GM19438 (cell line): ENCODE data around the gene SPIRE2.
"Not testable (repeated sequence)": the region's sequence is repeated elsewhere in the genome, so short reads cannot be mapped to it uniquely, and the experiment has no call there.

Experiments
- ATAC-seq: cut with Tn5 transposase; IDR thresholded peaks from one replicate; pipeline ENCODE4 v1.9.1; 2021; ENCODE audit warnings: low read depth; ENCODE audit not compliant: unreplicated experiment

Gene SPIRE2, protein sequence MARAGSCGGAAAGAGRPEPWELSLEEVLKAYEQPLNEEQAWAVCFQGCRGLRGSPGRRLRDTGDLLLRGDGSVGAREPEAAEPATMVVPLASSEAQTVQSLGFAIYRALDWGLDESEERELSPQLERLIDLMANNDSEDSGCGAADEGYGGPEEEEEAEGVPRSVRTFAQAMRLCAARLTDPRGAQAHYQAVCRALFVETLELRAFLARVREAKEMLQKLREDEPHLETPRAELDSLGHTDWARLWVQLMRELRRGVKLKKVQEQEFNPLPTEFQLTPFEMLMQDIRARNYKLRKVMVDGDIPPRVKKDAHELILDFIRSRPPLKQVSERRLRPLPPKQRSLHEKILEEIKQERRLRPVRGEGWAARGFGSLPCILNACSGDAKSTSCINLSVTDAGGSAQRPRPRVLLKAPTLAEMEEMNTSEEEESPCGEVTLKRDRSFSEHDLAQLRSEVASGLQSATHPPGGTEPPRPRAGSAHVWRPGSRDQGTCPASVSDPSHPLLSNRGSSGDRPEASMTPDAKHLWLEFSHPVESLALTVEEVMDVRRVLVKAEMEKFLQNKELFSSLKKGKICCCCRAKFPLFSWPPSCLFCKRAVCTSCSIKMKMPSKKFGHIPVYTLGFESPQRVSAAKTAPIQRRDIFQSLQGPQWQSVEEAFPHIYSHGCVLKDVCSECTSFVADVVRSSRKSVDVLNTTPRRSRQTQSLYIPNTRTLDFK

DNA sequence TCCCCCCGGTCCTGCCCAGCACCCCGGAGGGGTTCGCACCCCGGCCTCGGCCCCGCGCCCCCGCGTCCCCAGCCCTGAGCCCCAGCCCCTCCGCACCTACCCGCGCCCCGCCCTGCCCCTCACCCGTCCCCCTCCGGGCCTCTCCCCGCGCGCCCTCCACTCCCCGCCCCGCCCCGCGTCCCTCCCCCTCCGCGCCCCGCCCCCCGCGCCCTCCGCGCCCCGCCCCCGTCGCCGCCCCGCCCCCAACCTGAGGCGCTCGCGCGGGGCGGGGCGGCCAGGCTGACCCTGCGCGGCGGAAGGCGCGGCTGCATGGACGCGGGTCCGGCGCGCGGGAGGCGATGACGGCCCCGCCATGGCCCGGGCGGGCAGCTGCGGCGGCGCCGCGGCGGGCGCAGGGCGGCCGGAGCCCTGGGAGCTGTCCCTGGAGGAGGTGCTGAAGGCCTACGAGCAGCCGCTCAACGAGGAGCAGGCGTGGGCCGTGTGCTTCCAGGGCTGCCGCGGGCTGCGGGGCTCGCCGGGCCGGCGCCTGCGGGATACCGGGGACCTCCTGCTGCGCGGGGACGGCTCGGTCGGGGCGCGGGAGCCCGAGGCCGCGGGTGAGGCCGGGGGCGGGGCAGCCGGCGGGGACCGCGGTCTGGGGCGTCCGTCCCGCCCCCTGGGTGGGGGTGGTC is at the start of gene SPIRE2:
TSS of gene SPIRE2 (plus strand) at position 277 of the 671 bp plus-strand sequence. CDS start at position 353, 76 bp downstream.
- ATAC-seq = no peak

DNA sequence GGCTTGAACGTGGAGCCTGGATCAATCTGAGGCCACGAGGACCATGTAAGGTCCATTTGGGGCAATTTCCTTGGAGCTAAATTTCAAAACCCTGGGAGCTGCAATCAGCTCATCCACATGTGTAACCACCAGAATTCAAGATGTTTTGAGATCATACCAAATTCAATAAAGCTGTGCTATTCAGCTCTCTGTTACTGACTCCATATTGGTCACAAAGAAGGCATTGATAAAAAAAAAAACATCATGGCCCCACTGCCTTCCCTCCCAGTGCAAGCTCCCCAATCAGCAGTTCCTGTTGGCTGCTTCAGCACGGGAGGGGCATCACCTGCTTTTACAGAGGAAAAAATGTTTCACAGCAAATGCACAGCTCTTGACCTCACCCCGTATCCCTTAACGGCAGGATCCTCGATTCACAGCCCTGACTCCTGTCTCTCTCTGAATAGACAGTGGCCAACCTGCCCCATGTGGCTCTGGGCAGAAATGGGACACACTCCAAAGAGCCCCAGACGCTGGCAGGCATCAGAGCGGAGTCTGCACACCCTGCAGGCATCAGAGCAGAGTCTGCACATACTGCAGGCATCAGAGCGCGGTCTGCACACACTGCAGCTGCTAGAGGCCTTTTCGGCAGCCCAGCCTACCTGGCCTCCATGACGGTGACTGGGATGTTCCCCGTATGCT is 48.9 kb upstream of the SPIRE2 start:
- ATAC-seq = no peak

DNA sequence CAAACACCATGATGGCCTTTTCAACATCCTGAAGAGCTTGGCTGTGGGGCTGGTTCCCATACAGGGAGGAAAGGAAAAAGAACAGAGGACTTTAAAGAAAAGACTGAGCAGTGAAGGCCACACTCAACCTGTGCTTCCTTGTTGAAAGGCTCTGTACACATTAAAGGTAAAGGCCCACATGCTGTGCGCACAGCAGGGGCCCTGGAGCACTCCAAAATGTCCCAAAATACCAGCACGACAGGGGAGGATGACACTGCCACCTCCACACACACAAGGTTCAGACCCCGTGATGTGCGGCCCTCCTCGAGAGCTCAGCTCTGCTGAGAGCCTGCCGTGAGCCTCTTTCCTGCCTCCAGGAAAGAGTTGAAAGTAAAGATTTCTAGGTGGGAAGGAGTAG is 48.4 kb upstream of the SPIRE2 start:
- no peak for ATAC-seq

DNA sequence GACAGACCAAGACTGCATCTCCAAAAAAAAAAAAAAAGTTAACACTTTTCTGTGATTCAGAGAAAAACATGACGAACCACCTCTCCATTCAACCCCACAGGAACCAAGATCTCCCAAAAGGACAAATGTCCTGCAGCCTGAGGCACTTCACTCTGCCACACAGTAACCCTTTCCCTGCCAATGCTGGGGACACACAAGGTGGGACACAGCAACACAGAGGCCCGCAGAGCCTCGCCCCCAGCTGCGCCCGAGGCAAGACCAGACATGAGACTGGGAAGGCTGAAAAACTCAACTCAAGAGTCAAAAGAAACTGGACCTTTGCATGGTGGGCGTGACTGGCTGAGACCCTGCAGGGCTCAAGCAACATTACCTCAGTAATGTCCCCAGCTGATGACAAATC is 45.8 kb upstream of the SPIRE2 start:
- no peak for ATAC-seq

DNA sequence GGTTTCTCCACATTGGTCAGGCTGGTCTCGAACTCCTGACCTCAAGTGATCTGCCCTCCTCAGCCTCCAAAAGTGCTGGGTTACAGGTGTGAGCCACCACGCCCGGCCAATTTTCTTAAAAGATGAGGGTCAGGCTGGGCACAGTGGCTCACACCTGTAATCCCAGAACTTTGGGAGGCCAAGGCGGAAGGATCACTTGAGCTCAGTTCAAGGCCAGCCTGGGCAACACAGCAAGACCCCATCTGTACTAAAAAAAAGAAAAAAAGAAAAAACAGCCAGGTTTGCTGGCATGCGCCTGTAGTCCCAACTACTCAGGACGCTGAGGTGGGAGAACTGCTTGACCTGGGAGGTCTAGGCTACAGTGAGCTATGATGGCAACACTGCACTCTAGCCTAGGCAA is 44.3 kb upstream of the SPIRE2 start:
- not testable (repeated sequence) for ATAC-seq

DNA sequence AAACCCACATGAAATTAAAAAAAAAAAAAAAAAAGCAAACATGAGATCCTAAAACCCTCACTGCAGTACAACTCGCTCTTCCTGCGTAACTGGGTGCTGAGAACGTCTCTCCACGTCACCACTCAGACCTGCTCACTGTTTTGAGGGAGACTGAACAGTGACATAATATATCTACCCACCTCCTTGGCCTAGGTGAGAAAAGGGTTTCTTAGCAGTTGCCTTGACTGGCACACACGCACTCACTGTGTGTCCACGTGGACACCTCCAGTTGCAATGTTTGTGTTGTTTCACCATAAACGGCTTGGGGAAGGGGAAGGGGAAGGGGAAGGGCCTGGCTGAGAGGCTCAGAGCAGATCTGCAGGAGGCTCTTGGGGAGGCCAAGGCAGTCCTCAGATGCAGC is 43.9 kb upstream of the SPIRE2 start:
- no peak for ATAC-seq

DNA sequence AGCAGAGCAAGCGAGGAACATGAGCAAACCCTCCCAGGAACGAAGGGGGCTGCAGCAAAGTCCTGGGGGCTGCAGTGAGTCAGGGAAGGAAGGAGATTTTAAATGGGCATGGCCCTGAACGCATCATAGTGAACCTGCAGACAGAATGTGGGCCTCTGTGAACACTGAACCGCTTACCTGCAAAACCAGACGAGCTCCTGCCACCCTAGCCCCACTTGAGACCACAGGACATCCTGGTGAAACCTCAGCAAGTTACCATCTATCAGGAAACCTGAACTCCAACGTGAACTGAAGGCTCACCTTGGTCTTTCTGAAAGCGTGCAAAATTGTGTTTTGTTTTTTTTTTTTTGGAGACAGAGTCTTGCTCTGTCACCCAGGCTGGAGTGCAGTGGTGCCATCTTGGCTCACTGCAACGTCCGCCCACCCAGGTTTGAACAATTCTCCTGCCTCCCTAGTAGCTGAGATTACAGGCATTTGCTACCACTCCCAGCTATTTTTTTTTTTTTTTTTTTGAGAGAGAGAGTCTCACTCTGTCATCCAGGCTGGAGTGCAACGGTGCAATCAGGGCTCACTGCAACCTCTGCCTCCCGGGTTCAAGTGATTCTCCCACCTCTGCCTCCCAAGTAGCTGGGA is 42.6 kb upstream of the SPIRE2 start:
- no peak for ATAC-seq

DNA sequence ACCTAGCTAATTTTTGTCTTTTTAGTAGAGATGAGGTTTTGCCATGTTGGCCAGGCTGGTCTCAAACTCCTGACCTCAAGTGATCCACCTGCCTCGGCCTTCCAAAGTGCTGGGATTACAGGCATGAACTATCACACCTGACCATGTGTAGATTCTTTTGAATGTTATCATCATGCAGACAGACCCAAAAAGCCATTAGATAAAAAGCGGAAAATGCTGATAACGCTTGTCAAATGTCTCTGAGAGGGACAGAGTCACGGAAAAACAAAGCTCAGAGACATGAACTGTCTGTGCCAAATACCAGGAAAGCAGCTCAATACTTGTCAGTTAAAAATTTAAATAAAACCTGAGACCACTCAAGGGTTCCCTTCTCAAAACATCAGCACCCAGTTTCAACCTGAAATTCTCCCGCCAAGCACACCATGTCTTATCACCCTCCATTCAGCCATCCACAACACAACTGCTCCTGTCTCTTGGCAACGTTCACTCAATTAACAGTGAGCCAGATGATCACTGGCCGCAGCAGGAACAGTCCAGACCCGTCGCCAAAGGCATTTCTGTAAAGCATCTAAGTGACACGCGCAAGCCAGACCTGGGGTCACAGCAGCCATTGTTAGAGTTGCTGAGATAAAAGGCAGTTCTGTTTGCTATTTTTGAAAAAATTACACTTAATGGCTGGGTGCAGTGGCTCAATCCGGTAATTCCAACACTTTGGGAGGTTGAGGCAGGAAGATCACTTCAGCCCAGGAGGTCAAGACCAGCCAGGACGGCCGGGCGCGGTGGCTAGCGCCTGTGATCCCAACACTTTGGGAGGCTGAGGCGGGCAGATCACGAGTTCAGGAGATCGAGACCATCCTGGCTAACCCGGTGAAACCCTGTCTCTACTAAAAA is 41.6 kb upstream of the SPIRE2 start:
- no peak for ATAC-seq

DNA sequence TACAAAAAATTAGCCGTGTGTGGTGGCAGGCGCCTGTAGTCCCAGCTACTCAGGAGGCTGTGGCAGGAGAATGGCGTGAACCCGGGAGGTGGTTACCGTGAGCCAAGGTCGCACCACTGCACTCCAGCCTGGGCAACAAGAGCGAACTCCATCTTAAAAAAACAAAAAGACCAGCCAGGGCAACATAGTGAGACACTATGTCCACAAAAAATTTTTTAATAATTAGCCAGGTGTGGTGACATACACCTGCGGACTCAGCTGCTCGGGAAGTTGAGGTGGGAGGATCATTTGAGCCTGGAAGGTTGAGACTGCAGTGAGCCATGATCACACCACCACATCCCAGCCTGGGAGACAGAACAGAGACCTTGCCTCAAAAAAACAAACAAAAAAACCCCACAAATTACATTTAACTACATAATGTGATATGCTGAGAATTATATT is 40.9 kb upstream of the SPIRE2 start:
- no peak for ATAC-seq

DNA sequence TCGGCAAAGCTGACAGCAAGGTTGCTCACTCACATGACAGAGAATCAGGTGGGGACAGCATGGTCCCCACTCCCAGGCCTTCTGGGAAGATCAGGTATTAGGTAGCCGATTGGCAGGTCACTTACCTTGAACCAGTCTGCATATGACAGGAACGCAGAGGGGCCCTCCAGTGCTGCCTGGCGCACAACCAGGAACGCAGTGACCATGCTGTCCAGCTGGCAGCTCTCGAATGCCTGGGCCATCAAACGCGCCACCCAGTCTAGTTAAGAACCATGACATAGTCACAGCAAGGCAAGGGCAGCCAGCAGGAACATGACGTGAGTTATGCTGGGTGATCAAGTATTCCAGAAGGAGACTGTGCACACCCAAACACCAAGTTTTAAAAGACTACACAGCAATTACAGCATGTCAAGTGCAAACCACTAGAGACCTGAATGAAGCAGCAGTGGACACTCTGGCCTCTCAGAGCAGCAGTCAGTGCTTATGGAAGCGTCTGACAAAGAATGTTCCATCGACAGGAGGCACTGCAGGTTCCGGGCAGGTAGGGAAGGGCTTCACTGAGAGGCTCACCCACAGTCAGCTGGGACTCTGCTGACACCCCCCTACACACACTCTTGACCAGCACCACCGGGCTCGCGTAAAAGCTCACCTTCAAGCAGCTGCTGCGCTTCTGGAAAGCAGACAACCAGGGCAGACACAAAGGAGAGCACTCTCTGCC is 36.8 kb upstream of the SPIRE2 start:
- ATAC-seq = no peak

DNA sequence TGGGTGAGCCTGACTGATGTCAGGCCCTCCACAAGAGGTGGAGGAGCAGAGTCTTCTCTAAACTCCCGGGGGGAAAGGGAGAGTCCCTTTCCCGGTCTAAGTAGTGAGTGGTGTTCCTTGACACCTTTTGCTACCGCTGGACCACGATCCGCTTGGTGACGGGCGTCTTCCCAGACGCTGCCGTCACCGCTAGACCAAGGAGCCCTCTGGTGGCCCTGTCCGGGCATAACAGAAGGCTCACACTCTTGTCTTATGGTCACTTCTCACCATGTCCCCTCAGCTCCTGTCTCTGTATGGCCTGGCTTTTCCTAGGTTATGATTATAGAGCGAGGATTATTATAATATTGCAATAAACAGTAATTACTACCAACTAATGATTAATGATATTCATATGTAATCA is 35.2 kb upstream of the SPIRE2 start:
- ATAC-seq = not testable (repeated sequence)

DNA sequence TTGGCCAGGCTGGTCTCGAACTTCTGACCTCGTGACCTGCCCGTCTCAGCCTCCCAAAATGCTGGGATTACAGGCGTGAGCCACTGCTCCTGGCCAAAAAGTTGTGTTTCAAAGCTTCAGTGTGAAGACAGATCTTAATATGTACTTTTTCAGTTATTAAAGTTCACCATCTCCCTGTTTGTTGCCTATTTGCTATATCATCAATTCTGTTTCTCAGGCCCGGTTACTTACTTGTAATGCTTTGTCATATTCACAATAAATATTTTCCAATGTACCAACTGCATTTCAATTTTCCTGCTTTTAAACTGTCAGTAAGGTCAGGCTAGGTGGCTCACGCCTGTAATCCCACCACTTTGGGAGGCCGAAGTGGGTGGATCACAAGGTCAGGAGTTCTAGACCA is 34.3 kb upstream of the SPIRE2 start:
- no peak for ATAC-seq

DNA sequence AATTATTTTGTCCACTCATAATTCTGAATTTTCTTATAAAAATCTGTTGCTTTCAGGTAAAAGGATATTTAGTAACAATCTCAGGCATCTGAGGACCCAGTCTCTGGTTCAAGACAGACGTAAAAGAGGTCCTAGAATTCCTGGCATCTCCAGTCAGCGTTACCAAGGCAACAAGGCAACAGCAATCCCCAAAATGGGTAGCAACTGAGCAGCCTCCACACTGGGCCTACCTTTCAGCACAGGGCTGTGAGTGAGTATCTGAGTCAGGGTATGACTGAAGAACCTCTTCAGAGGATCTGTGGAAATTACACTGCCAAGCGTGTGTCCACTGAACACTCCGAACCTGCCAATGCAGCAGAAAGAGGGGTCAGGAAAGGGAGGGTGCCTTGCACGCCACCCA is 32.6 kb upstream of the SPIRE2 start:
- no peak for ATAC-seq

DNA sequence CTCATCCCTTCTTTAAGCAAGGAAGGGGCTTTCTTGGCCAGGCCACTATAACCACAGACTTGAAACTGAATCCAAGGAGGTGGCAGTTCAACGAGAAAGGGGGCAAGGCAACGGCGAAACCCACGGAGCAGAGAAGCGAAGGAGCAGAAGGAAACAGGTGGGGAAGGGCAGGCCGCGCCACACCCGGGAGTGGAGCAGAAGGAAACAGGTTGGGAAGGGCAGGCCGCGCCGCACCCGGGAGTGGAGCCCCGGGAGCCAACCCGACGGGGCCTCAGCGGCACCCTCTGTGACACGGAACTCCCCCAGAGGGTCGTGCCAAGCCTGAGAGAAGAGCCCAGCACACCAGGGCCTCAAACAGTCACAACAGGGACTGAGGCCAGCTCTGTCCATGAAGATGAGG is 32.2 kb upstream of the SPIRE2 start:
- ATAC-seq = no peak

DNA sequence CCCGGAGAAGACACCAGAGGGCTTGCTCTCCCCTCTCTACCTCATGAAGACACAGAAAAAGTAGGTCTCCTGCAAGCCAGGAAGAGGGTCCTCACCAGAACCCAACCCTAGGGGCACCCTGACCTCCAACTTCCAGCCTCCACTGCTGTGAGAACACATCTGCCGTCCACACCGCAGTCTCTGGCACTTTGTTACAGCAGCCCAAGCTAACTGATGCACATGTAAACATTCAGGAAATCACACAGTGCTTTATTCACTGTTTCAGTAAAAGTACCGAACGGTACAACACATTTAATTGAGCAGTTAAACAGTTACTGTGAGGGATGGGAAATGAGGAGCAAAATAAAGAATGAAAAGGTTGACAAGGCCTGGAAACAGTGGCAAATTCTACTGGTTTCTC is 30.1 kb upstream of the SPIRE2 start:
- ATAC-seq = no peak

DNA sequence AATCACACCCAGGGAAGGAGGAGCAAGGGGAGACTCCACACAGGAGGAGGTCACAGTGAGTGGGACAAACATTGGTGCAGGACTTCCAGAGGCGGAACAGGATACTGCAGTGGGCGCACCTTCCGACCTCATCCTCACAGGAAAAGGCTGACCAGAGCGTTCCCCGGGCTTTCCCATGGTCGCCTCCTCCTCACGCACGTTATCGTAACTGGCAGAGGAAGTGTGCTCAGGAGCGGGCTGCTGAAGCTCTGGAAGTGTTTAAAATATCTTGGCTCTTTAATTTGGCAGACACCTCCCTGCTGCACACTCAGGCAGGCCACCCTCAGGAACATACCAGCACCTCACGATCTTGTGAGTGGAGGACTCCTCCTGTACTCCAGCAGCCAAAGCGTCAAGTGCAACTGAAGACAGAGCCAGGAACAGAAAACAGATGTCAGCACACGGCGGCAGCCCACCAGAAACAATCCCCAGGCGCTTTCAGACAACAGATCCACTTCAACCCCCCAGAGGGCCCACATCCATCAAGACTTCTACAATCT is 29.4 kb upstream of the SPIRE2 start:
- no peak for ATAC-seq

DNA sequence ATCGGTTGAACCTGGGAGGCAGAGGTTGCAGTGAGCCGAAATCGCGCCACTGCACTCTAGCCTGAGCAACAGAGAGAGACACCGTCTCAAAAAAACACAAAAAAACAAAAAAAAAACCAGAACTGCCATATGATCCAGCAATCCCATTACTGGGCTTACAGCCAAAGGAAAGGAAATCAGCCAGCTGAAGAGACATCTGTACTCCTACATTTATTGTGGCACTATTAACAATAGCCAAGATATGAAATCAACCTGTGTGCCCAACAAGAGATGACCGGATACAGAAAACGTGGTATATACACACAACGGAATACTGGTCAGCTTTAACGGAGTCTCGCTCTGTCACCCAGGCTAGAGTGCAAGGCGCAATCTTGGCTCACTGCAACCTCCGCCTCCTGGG is 26.5 kb upstream of the SPIRE2 start:
- ATAC-seq = no peak

DNA sequence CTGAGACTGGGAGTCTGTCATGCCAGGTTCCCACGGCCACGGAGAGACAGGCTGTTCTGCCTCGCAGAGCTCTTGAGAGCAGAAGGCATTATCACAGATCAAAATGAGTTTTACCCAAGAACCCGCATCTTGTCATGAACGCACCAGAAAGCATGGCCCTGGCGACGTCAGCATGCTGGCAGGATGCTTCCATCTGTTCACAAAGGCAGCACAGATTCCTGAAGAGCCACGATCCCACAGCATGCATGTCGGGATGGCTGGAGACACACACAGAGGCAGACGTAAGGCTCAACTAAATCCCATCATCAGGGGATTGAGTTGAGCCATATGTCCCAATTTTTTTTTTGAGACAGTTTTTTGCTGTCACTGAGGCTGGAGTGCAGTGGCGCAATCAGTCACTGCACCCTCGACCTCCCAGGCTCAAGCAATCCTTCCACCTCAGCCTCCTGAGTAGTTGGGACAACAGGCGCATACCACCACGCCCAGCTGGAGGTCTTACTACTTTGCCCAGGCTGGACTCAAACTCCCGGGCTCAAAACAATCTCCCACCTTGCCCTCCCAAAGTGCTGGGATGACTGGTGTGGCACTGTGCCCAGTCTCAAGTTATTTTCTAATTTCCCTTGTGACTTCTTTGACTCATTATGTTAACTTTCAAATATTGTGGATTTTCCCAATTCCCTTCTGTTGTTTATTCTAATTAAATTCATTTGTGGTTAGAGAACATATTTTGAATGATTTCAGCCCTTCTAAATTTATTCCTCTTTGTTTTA is 23.0 kb upstream of the SPIRE2 start:
- no peak for ATAC-seq
